Measurements from ENCODE around the gene PARP12. TPM values are rescaled to one million over a fixed set of nuclear protein-coding genes. Genes with fewer than 3 reads are reported as not detected.
A peak's percentile ranks its signal among the peaks of the same experiment; 100 is the strongest.

PARP12 gene
- total and polyA plus RNA-seq, 9 of the 15 experiments (the other 6 are each of a cell fraction or from before 2014, with no cell fraction given) = 4.6 to 40.4 (median 23.5) TPM

DNA sequence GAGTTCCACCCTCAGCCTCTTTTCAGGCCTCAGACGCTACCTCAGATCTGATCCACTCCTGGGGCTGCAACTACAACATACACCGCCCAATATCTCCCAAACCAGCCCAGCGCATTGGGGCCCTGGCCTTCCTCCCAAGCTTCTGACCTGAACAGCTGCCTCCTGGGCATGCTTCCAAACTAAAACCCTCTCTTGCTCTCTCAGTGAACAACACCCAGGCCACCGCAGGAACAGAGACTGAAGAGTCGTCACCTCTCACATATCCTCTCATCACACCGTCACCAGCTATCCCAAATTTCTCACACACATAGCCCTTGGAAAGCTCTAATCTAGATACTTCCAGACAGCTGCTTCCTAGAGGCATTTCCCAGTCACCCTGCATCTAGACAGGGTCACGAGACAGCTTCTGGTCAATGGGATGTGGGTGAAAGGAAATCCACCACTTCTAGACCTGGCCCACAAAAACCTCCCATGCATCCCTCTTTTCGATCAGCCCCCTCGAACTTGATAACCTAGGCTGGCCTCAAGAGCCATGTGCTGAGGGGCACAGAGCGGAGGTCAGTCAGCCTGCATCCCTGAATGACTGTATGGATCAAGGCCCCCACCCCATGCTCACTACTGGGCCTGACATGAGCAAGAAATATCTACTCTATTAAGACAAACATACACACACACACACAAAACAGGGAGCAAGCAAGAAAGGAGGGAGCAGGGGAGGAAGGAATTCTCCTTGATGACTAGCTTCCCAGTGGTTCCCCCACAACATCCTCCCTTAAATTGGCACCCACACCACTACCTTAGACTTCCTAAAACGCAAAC, 1.8 kb downstream of the PARP12 start:
- ChIA-PET POLR2A (interaction anchor here (0.5 to 2.2 kb wide), 8 partner anchors 9 to 134 kb away, joined by 3 to 14 read pairs (median 3); no protein-coding TSS in a partner anchor), CTCF (ENCODE audit: low intra/inter-chr PET ratio) (no interaction called here)
- Histone ChIP-seq H2AFZ (ENCODE audit: low read depth, low read length) (peak overlapping the region; percentile 60), H3K36me3 (ENCODE audit: control insufficient read depth, insufficient read depth, low read length) (peaks cover 18% of the 10 kb centered on the region), H3K4me1 (replicated peaks in 1 of 2; ENCODE audit: control insufficient read depth in 2 of 2, insufficient read depth in 2 of 2, low read length in 2 of 2) (peaks cover 28 to 45% of the 10 kb centered on the region in 2 experiments), H3K4me3 (no peak overlapping the region; the same call in 1 of the 2 replicates), H3K9me3 (replicated peaks; ENCODE audit: control insufficient read depth, insufficient read depth, low read depth, low read length) (peaks cover 8% of the 10 kb centered on the region), H3K4me2 (ENCODE audit: insufficient read depth, low read length) (peak overlapping the region; percentile 79), H4K20me1 (replicated peaks; ENCODE audit: control insufficient read depth, insufficient read depth, low read length) (no peaks in the 10 kb centered on the region), H3K9ac (ENCODE audit: insufficient read depth in 1 of 2, low read depth in 2 of 2, low read length in 2 of 2) (peak overlapping the region; percentile 39 to 64; a peak in 3 of 4 replicates), H3K27me3 (ENCODE audit: control insufficient read depth in 2 of 2, insufficient read depth in 2 of 2, low read length in 2 of 2) (no peaks in the 10 kb centered on the region), H3K27ac (ENCODE audit: extremely low read depth, low read depth, low read length) (peak overlapping the region; percentile 58), H3K79me2 (ENCODE audit: control insufficient read depth, insufficient read depth, low read length) (peaks cover 37% of the 10 kb centered on the region), H3K9me1 (ENCODE audit: control insufficient read depth, insufficient read depth, low read length) (no peaks in the 10 kb centered on the region)
- TSS peak; percentile 37 for BruUV-seq (replicated peaks)
- FAIRE-seq (peak; percentile 73), ATAC-seq (peak; percentile 45), DNase-seq (ENCODE audit: extremely low read depth in 1 of 4, low spot score in 3 of 4) (peak in 3 of 4 experiments; percentile 31 to 90 (median 72))
- in situ Hi-C loops (cut with MboI) = no loop called here
- WGBS (ENCODE audit: insufficient coverage, low coverage, missing lambda C conversion rate) = 33% methylated on average over 11 of the region's 11 CpGs
- intact Hi-C loops (cut with micrococcal nuclease) = loop anchor here (5.0 kb wide), 1 partner anchor 261 kb away; no protein-coding TSS in a partner anchor
- TF ChIP-seq NFIC (IDR thresholded peaks at IDR 0.05) (peak; percentile 92), ZNF24 (IDR thresholded peaks at IDR 0.05) (no peak), ETV5 (CRISPR knock-in tag; IDR thresholded peaks at IDR 0.05; ENCODE audit: low read depth) (0 out of 2 replicates have a peak, but pooled peaks have one; percentile 47), HDAC2 (IDR thresholded peaks at IDR 0.05) (peak; percentile 53; the same call in 1 of the 2 replicates), MCM7 (IDR thresholded peaks at IDR 0.05) (no peak), RREB1 (CRISPR knock-in tag; IDR thresholded peaks at IDR 0.05) (0 out of 2 replicates have a peak, but pooled peaks have one; percentile 23), STAG1 (CRISPR knock-in tag; IDR thresholded peaks at IDR 0.05; ENCODE audit: borderline replicate concordance) (0 out of 2 replicates have a peak, but pooled peaks have one; percentile 34), PHF8 (IDR thresholded peaks at IDR 0.05; ENCODE audit: borderline replicate concordance, low read length) (no peak)
- TF ChIP-seq, protein P1, sequence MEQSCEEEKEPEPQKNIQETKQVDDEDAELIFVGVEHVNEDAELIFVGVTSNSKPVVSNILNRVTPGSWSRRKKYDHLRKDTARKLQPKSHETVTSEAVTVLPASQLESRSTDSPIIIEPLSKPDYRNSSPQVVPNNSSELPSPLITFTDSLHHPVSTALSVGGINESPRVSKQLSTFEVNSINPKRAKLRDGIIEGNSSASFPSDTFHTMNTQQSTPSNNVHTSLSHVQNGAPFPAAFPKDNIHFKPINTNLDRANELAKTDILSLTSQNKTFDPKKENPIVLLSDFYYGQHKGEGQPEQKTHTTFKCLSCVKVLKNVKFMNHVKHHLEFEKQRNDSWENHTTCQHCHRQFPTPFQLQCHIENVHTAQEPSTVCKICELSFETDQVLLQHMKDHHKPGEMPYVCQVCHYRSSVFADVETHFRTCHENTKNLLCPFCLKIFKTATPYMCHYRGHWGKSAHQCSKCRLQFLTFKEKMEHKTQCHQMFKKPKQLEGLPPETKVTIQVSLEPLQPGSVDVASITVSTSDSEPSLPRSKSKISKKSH (CRISPR knock-in tag; IDR thresholded peaks at IDR 0.05) = no peak

Data from K562 (cell line).